HEK293 (cell line): Measurements from ENCODE around the gene XBP1.
"Not testable (repeated sequence)": the region's sequence is repeated elsewhere in the genome, so short reads cannot be mapped to it uniquely, and the experiment has no call there.

Source experiments
- CTCF ChIA-PET: fragments of 350-600 bp; formaldehyde crosslinking; extraction: SDS; loops from one replicate; lab custom pipeline; 2021; ENCODE audit warnings: antibody characterized with exemption; lab: Yijun Ruan, JAX
- POLR2A ChIA-PET: fragments of 300-600 bp; formaldehyde crosslinking; extraction: SDS; loops from one replicate; lab custom pipeline; 2020; ENCODE audit warnings: antibody characterized with exemption, inconsistent platforms; lab: Yijun Ruan, JAX
- H3K27ac ChIP-seq: fragments of 200-500 bp; sonication (Bioruptor generic); 2 replicates; pipeline ENCODE4 v1.5.1; 2014; ENCODE audit warnings: low read depth, low read length, control low read depth, inconsistent platforms; ENCODE audit errors: extremely low read depth
- H3K36me3 ChIP-seq, 2 experiments: fragments of 200-500 bp in 1 of 2; sonication (Bioruptor generic) in 1 of 2; 1 replicate in 1 of 2; 2 replicates in 1 of 2; pipeline ENCODE4 v1.5.1; 2014 to 2017; ENCODE audit warnings: inconsistent platforms in 2 of 2, low read length in 2 of 2; ENCODE audit not compliant: control insufficient read depth in 2 of 2, insufficient read depth in 1 of 2
- H3K4me1 ChIP-seq: fragments of 200-500 bp; sonication (Bioruptor generic); 2 replicates; pipeline ENCODE4 v1.5.1; 2014; ENCODE audit warnings: mild to moderate bottlenecking, low read length, inconsistent platforms; ENCODE audit not compliant: control insufficient read depth, insufficient read depth
- H3K4me3 ChIP-seq: 2 replicates; pipeline ENCODE4 v1.5.1; 2011; ENCODE audit warnings: low read depth, mild to moderate bottlenecking, control low read depth, low read length, moderate library complexity
- H3K9me3 ChIP-seq: fragments of 200-500 bp; sonication (Bioruptor generic); 2 replicates; pipeline ENCODE4 v1.5.1; 2014; ENCODE audit warnings: low read depth, low read length, inconsistent platforms; ENCODE audit not compliant: control insufficient read depth, insufficient read depth
- GLIS1 ChIP-seq: fragments of 450-650 bp; formaldehyde crosslinking; IDR thresholded peaks from 2 replicates; pipeline ENCODE4 v1.5.1; 2016; ENCODE audit warnings: missing biosample characterization, missing genetic modification characterization
- GLIS2 ChIP-seq: fragments of 450-650 bp; formaldehyde crosslinking; IDR thresholded peaks from 2 replicates; pipeline ENCODE4 v1.5.1; 2016; ENCODE audit warnings: missing biosample characterization, missing genetic modification characterization
- KLF1 ChIP-seq: fragments of 450-650 bp; formaldehyde crosslinking; IDR thresholded peaks from 2 replicates; pipeline ENCODE4 v1.5.1; 2016; ENCODE audit warnings: missing biosample characterization, missing genetic modification characterization
- KLF10 ChIP-seq: fragments of 450-650 bp; IDR thresholded peaks from 2 replicates; pipeline ENCODE4 v1.5.1; 2018; ENCODE audit warnings: missing biosample characterization, mild to moderate bottlenecking, missing genetic modification characterization
- OVOL3 ChIP-seq: fragments of 450-650 bp; formaldehyde crosslinking; IDR thresholded peaks from 2 replicates; pipeline ENCODE4 v1.5.1; 2016; ENCODE audit warnings: missing biosample characterization, missing genetic modification characterization
- SCRT2 ChIP-seq: fragments of 450-650 bp; formaldehyde crosslinking; IDR thresholded peaks from 2 replicates; pipeline ENCODE4 v1.5.1; 2016; ENCODE audit warnings: missing biosample characterization, missing genetic modification characterization
- ZBTB8A ChIP-seq: fragments of 450-650 bp; formaldehyde crosslinking; IDR thresholded peaks from 2 replicates; pipeline ENCODE4 v1.5.1; 2016; ENCODE audit warnings: missing biosample characterization, missing genetic modification characterization
- ZNF112 ChIP-seq: fragments of 450-650 bp; formaldehyde crosslinking; IDR thresholded peaks from 2 replicates; pipeline ENCODE4 v1.5.0; 2017; ENCODE audit warnings: missing biosample characterization, missing genetic modification characterization
- ZNF121 ChIP-seq: fragments of 450-650 bp; formaldehyde crosslinking; IDR thresholded peaks from 2 replicates; pipeline ENCODE4 v1.5.1; 2016; ENCODE audit warnings: missing biosample characterization, missing genetic modification characterization
- ZNF394 ChIP-seq: fragments of 450-650 bp; formaldehyde crosslinking; IDR thresholded peaks from 2 replicates; pipeline ENCODE4 v1.5.1; 2016; ENCODE audit warnings: missing biosample characterization, missing genetic modification characterization, mild to moderate bottlenecking, moderate library complexity, borderline replicate concordance
- ZNF423 ChIP-seq: fragments of 450-650 bp; formaldehyde crosslinking; IDR thresholded peaks from 2 replicates; pipeline ENCODE4 v1.5.1; 2016; ENCODE audit warnings: missing biosample characterization, missing genetic modification characterization
- ZNF549 ChIP-seq: fragments of 450-650 bp; IDR thresholded peaks from 2 replicates; pipeline ENCODE4 v1.5.1; 2018; ENCODE audit warnings: missing biosample characterization, missing genetic modification characterization, mild to moderate bottlenecking, inconsistent platforms, moderate library complexity
- ZNF664 ChIP-seq: fragments of 450-650 bp; formaldehyde crosslinking; IDR thresholded peaks from 2 replicates; pipeline ENCODE4 v1.5.1; 2016; ENCODE audit warnings: missing biosample characterization, missing genetic modification characterization
- ZNF707 ChIP-seq: fragments of 450-650 bp; formaldehyde crosslinking; IDR thresholded peaks from 2 replicates; pipeline ENCODE4 v1.5.1; 2016; ENCODE audit warnings: missing biosample characterization, missing genetic modification characterization
- TF ChIP-seq, protein P1 (sequence below): fragments of 450-650 bp; formaldehyde crosslinking; IDR thresholded peaks from 2 replicates; pipeline ENCODE4 v1.5.1; 2016; ENCODE audit warnings: missing biosample characterization, missing genetic modification characterization
- TF ChIP-seq, protein P2 (sequence below): fragments of 450-650 bp; formaldehyde crosslinking; IDR thresholded peaks from 2 replicates; pipeline ENCODE4 v1.5.1; 2016; ENCODE audit warnings: missing biosample characterization, missing genetic modification characterization
- TF ChIP-seq, protein P3 (sequence below): fragments of 450-650 bp; IDR thresholded peaks from 2 replicates; pipeline ENCODE4 v1.5.1; 2018; ENCODE audit warnings: missing biosample characterization, missing genetic modification characterization
- TF ChIP-seq, protein P4 (sequence below): IDR thresholded peaks from 2 replicates; pipeline ENCODE4 v1.6.1; 2011; ENCODE audit warnings: mild to moderate bottlenecking, low read depth, low read length, borderline replicate concordance
- TF ChIP-seq, protein P5 (sequence below): fragments of 450-650 bp; formaldehyde crosslinking; IDR thresholded peaks from 2 replicates; pipeline ENCODE4 v1.5.0; 2017; ENCODE audit warnings: missing biosample characterization, missing genetic modification characterization, borderline replicate concordance

XBP1 gene

DNA sequence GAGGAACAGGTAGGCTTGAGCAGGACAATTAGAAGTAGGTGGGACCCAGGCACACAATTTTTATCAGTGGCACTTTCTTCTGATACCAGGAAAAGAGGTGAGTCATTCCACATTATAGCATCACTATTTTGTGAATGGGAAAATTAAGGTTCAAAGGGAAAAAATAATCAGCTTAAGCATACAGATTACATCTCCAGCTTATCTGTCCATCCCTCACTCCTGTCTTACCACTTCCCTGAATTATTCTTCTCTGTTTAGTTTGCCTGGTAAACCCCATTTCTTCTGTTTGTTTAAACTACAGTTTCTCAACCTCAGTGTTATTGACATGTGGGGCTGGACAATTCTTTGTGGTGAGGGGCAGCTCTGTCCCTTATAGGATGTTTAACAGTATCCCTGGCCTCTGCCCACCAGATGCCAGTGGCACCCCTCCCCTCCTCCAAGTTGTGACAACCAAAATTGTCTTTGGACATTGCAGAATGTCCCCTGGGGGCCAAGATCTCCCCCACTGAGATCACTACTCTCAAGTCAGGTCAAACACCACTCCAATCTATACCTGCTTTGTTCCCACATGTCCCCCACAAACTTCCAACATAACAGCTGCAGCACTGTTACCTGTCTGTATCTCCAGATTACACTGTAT, 8.5 kb upstream of the XBP1 start:
- H3K27ac ChIP-seq, result no peak overlapping the region
- no peaks in the 10 kb centered on the region; a peak in 1 of 3 replicates for H3K36me3 ChIP-seq
- POLR2A ChIA-PET, result interaction anchor here (2.2 kb wide), 1 partner anchor 9 kb away, joined by 15 read pairs; the partner anchor contains the start of gene XBP1
- CTCF ChIA-PET, result interaction anchor here (0.7 to 3.6 kb wide), 2 partner anchors 20 to 83 kb away, joined by 3 to 15 read pairs; no protein-coding TSS in a partner anchor
- TF ChIP-seq ZNF549 (tag by site-specific recombination), result no peak
- no peak for TF ChIP-seq ZNF121
- TF ChIP-seq ZNF112 (tag by site-specific recombination), result no peak
- TF ChIP-seq GLIS2 (tag by site-specific recombination), result no peak
- TF ChIP-seq OVOL3 (tag by site-specific recombination), result no peak
- TF ChIP-seq, protein P1, sequence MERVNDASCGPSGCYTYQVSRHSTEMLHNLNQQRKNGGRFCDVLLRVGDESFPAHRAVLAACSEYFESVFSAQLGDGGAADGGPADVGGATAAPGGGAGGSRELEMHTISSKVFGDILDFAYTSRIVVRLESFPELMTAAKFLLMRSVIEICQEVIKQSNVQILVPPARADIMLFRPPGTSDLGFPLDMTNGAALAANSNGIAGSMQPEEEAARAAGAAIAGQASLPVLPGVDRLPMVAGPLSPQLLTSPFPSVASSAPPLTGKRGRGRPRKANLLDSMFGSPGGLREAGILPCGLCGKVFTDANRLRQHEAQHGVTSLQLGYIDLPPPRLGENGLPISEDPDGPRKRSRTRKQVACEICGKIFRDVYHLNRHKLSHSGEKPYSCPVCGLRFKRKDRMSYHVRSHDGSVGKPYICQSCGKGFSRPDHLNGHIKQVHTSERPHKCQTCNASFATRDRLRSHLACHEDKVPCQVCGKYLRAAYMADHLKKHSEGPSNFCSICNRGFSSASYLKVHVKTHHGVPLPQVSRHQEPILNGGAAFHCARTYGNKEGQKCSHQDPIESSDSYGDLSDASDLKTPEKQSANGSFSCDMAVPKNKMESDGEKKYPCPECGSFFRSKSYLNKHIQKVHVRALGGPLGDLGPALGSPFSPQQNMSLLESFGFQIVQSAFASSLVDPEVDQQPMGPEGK (tag by site-specific recombination), result no peak
- TF ChIP-seq ZBTB8A, result no peak
- TF ChIP-seq ZNF423 (tag by site-specific recombination), result no peak
- TF ChIP-seq, protein P2, sequence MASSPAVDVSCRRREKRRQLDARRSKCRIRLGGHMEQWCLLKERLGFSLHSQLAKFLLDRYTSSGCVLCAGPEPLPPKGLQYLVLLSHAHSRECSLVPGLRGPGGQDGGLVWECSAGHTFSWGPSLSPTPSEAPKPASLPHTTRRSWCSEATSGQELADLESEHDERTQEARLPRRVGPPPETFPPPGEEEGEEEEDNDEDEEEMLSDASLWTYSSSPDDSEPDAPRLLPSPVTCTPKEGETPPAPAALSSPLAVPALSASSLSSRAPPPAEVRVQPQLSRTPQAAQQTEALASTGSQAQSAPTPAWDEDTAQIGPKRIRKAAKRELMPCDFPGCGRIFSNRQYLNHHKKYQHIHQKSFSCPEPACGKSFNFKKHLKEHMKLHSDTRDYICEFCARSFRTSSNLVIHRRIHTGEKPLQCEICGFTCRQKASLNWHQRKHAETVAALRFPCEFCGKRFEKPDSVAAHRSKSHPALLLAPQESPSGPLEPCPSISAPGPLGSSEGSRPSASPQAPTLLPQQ (tag by site-specific recombination), result 0 out of 2 replicates have a peak, but pooled peaks have one; percentile 34
- TF ChIP-seq, protein P3, sequence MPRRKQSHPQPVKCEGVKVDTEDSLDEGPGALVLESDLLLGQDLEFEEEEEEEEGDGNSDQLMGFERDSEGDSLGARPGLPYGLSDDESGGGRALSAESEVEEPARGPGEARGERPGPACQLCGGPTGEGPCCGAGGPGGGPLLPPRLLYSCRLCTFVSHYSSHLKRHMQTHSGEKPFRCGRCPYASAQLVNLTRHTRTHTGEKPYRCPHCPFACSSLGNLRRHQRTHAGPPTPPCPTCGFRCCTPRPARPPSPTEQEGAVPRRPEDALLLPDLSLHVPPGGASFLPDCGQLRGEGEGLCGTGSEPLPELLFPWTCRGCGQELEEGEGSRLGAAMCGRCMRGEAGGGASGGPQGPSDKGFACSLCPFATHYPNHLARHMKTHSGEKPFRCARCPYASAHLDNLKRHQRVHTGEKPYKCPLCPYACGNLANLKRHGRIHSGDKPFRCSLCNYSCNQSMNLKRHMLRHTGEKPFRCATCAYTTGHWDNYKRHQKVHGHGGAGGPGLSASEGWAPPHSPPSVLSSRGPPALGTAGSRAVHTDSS (tag by site-specific recombination), result no peak
- TF ChIP-seq ZNF394 (tag by site-specific recombination), result no peak
- TF ChIP-seq GLIS1 (tag by site-specific recombination), result peak; percentile 84
- TF ChIP-seq, protein P4, sequence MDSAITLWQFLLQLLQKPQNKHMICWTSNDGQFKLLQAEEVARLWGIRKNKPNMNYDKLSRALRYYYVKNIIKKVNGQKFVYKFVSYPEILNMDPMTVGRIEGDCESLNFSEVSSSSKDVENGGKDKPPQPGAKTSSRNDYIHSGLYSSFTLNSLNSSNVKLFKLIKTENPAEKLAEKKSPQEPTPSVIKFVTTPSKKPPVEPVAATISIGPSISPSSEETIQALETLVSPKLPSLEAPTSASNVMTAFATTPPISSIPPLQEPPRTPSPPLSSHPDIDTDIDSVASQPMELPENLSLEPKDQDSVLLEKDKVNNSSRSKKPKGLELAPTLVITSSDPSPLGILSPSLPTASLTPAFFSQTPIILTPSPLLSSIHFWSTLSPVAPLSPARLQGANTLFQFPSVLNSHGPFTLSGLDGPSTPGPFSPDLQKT, result no peak
- H3K9me3 ChIP-seq, result no peaks in the 10 kb centered on the region
- H3K4me3 ChIP-seq, result no peak overlapping the region
- H3K4me1 ChIP-seq, result no peaks in the 10 kb centered on the region

DNA sequence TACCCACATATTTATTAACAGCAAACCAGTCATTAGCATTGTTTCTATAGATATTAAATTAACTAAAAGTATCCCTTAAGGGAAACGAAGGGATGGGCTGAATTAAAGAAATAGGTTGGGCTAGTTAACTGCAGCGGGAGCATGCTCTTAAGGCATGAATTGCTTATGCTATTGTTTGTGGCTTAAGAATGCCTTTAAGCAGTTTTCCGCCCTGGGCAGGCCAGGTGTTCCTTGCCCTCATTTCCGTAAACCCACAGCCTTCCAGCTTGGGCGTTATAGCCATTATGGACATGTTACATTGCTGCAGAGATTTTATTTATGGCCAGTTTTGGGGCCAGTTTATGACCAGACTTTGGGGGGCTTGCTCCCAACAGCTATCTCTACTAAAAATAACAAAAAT, 5.1 kb upstream of the XBP1 start:
- H3K27ac ChIP-seq, H3K9me3 ChIP-seq, H3K4me1 ChIP-seq, CTCF ChIA-PET, H3K4me3 ChIP-seq, H3K36me3 ChIP-seq, POLR2A ChIA-PET: not testable (repeated sequence)

DNA sequence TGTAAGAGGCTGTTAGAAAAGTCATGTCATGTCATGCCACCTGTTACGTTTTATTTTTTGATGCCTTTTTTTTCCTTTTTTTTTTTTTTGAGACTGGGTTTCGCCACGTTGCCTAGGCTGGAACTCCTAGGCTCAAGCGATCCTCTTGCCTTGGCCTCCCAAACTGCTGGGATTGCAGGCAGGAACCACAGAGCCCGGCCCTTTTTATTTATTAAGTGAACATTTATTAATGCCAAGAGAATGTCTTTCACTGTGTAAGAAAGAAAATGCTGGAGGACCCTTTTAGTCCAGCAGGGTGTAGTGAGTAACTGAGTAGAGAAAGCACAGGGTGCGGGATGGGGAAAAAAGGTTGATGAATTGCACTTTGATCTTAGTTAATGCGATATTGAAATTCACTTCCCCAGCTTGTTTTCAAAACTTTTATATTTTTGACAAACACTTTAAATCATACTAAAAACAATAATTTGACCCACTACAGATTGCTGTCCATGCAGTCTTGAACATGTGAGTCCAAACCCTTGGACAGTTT, 2.3 kb upstream of the XBP1 start:
- CTCF ChIA-PET, result interaction anchor here (0.7 to 1.5 kb wide), 6 partner anchors 11 to 443 kb away, joined by 3 to 5 read pairs (median 3); no protein-coding TSS in a partner anchor
- Histone ChIP-seq H3K36me3 (peaks cover 11 to 16% of the 10 kb centered on the region in 2 experiments), H3K27ac (no peak overlapping the region), H3K4me3 (no peak overlapping the region), H3K4me1 (no peaks in the 10 kb centered on the region), H3K9me3 (no peaks in the 10 kb centered on the region)
- TF ChIP-seq ZNF664 (tag by site-specific recombination) (peak; percentile 39; the same call in 1 of the 2 replicates), SCRT2 (tag by site-specific recombination) (peak; percentile 77), KLF10 (tag by site-specific recombination) (no peak), ZNF707 (tag by site-specific recombination) (no peak), KLF1 (tag by site-specific recombination) (no peak)
- TF ChIP-seq, protein P5, sequence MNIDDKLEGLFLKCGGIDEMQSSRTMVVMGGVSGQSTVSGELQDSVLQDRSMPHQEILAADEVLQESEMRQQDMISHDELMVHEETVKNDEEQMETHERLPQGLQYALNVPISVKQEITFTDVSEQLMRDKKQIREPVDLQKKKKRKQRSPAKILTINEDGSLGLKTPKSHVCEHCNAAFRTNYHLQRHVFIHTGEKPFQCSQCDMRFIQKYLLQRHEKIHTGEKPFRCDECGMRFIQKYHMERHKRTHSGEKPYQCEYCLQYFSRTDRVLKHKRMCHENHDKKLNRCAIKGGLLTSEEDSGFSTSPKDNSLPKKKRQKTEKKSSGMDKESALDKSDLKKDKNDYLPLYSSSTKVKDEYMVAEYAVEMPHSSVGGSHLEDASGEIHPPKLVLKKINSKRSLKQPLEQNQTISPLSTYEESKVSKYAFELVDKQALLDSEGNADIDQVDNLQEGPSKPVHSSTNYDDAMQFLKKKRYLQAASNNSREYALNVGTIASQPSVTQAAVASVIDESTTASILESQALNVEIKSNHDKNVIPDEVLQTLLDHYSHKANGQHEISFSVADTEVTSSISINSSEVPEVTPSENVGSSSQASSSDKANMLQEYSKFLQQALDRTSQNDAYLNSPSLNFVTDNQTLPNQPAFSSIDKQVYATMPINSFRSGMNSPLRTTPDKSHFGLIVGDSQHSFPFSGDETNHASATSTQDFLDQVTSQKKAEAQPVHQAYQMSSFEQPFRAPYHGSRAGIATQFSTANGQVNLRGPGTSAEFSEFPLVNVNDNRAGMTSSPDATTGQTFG (tag by site-specific recombination), result no peak
- POLR2A ChIA-PET, result no interaction called here
